Adrenal gland (tissue), 5 donors: ENCODE data around the gene IFNA10.

Experiments
- POLR2A ChIP-seq, 2 donors: fragments of 450-650 bp; IDR thresholded peaks; one replicate each; pipeline ENCODE4 v1.6.1; 2017; ENCODE audit warnings: antibody characterized with exemption in 2 of 2, mild to moderate bottlenecking in 2 of 2, moderate library complexity in 1 of 2
- TF ChIP-seq, protein P1 (sequence below), 6 experiments: fragments of 450-650 bp in 4 of 6; fragments of 200-600 bp in 2 of 6; sonication (generic) in 1 of 6; IDR thresholded peaks; 1 replicate in 5 of 6; 2 replicates in 1 of 6; pipeline versions ENCODE4 v1.5.1 to v1.8.0; 2016 to 2021; ENCODE audit warnings: antibody characterized with exemption in 6 of 6, mild to moderate bottlenecking in 2 of 6, moderate library complexity in 1 of 6
- donor health status: DM: no; HTN: no; CAD: no.

DNA sequence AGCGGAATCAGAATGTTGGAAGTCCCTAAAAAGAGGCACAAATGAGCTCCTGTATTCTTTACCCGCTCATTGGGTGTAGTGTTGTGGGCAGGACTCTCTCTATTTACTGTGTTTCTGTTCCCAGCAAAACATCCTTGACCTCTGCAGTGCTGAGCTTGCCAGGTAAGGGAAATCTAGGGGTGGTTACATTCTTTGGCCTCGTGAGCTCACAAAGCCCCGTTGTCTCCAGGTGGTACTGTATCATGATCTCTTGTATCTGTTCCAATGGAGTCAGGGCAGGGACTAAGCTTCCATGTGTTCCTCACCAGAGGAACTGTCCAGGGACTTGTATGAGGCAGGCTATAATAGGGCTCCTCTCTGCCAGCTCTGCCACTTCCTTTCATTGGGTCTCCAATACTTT, 44.7 kb upstream of the IFNA10 start:
- TF ChIP-seq, protein P1, sequence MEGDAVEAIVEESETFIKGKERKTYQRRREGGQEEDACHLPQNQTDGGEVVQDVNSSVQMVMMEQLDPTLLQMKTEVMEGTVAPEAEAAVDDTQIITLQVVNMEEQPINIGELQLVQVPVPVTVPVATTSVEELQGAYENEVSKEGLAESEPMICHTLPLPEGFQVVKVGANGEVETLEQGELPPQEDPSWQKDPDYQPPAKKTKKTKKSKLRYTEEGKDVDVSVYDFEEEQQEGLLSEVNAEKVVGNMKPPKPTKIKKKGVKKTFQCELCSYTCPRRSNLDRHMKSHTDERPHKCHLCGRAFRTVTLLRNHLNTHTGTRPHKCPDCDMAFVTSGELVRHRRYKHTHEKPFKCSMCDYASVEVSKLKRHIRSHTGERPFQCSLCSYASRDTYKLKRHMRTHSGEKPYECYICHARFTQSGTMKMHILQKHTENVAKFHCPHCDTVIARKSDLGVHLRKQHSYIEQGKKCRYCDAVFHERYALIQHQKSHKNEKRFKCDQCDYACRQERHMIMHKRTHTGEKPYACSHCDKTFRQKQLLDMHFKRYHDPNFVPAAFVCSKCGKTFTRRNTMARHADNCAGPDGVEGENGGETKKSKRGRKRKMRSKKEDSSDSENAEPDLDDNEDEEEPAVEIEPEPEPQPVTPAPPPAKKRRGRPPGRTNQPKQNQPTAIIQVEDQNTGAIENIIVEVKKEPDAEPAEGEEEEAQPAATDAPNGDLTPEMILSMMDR (IDR thresholded peaks at IDR 0.05), result no peak
- no peak for TF ChIP-seq POLR2A (IDR thresholded peaks at IDR 0.05)
